K562 (cell line): ENCODE results near the gene ACTN3. TPM values are rescaled to one million over a fixed set of nuclear protein-coding genes. Genes with fewer than 3 reads are reported as not detected.
A peak's percentile ranks its signal among the peaks of the same experiment; 100 is the strongest.

ENCODE experiments used
- ATF6 ChIP-seq: sonication (generic); formaldehyde crosslinking; IDR thresholded peaks from 2 replicates; pipeline ENCODE4 v1.4.0; 2020; ENCODE audit warnings: mild to moderate bottlenecking, missing genetic modification reagents
- CCNT2 ChIP-seq: IDR thresholded peaks from 2 replicates; pipeline ENCODE4 v1.6.1; 2011; ENCODE audit warnings: borderline replicate concordance, low read depth, mild to moderate bottlenecking, moderate library complexity, mixed read lengths, low read length; ENCODE audit not compliant: insufficient read length; ENCODE audit errors: extremely low read depth
- HDAC1 ChIP-seq, 2 experiments: fragments of 450-650 bp; IDR thresholded peaks; 2 replicates each; pipeline ENCODE4 v1.6.1; 2016 to 2017; ENCODE audit warnings: inconsistent platforms in 1 of 2, mild to moderate bottlenecking in 1 of 2, moderate library complexity in 1 of 2
- KDM4B ChIP-seq, 2 experiments: fragments of 450-650 bp in 1 of 2; sonication (generic) in 1 of 2; IDR thresholded peaks; 2 replicates each; pipeline ENCODE4 v1.6.1; 2016 to 2017; ENCODE audit warnings: borderline replicate concordance in 2 of 2, antibody characterized with exemption in 1 of 2, low read depth in 1 of 2, mild to moderate bottlenecking in 1 of 2
- SAP30 ChIP-seq: fragments of 200-600 bp; sonication (generic); IDR thresholded peaks from 2 replicates; pipeline ENCODE4 v1.6.1; 2012; ENCODE audit warnings: borderline replicate concordance, low read depth, mild to moderate bottlenecking, moderate library complexity, low read length, control low read depth, inconsistent platforms; ENCODE audit not compliant: insufficient read depth, poor library complexity, severe bottlenecking
- SMAD4 ChIP-seq: fragments of 250-450 bp; sonication (Bioruptor Pico); conservative IDR thresholded peaks from 2 replicates; pipeline ENCODE4 v1.8.0; 2021; ENCODE audit warnings: inconsistent platforms, mild to moderate bottlenecking, moderate library complexity
- SMARCB1 ChIP-seq: IDR thresholded peaks from 2 replicates; pipeline ENCODE4 v1.6.1; 2011; ENCODE audit warnings: improper control_type of control experiment, low read depth; ENCODE audit not compliant: insufficient read length
- TAF7 ChIP-seq: fragments of 450-650 bp; IDR thresholded peaks from 2 replicates; pipeline ENCODE4 v1.6.1; 2016; ENCODE audit warnings: missing genetic modification characterization, missing compliant biosample characterization
- polyA plus RNA-seq, 8 experiments: library from polyadenylated mRNA; depleted of rRNA in 4 of 8; stranded (reverse) in 5 of 8; unstranded in 3 of 8; fragments of >200 nt; fragmentation: Nextera tagmentation in 2 of 8; fragmentation: Illumina TruSeq in 1 of 8; extraction: Ambion mirVana in 2 of 8; extraction: Trizol in 1 of 8; gene quantifications; 2 replicates each; pipeline versions ENCODE4 v1.2.1 to v1.2.3, GENCODE V29; 2011 to 2014; ENCODE audit warnings: inconsistent platforms in 1 of 8, missing spikeins in 1 of 8
- total RNA-seq, 7 experiments: library from RNA; depleted of rRNA in 6 of 7; stranded (reverse); fragments of >200 nt in 6 of 7; fragmentation: Illumina TruSeq in 2 of 7; extraction: Trizol in 2 of 7; gene quantifications; 2 replicates each; pipeline versions ENCODE4 v1.2.1 to v1.2.3, GENCODE V29; 2011 to 2021; ENCODE audit warnings: low replicate concordance in 1 of 7
- TF ChIP-seq, protein P1 (sequence below), 2 experiments: fragments of 450-650 bp; formaldehyde crosslinking in 1 of 2; IDR thresholded peaks; 2 replicates each; pipeline versions ENCODE4 v1.4.0 to v1.6.1; 2014 to 2020; ENCODE audit warnings: mild to moderate bottlenecking in 2 of 2, borderline replicate concordance in 1 of 2, low read depth in 1 of 2
- TF ChIP-seq, protein P2 (sequence below), 2 experiments: IDR thresholded peaks; 2 replicates each; pipeline ENCODE4 v1.6.1; 2011; ENCODE audit warnings: borderline replicate concordance in 1 of 2, control low read depth in 1 of 2, low read depth in 1 of 2, low read length in 1 of 2, mild to moderate bottlenecking in 1 of 2, mixed read lengths in 1 of 2, moderate library complexity in 1 of 2; ENCODE audit not compliant: insufficient read depth in 1 of 2, insufficient read length in 1 of 2, poor library complexity in 1 of 2, severe bottlenecking in 1 of 2; ENCODE audit errors: extremely low read depth in 1 of 2
- TF ChIP-seq, protein P3 (sequence below): sonication (generic); formaldehyde crosslinking; IDR thresholded peaks from 2 replicates; pipeline ENCODE4 v1.8.0; 2022; ENCODE audit warnings: missing genetic modification reagents, mild to moderate bottlenecking, moderate library complexity, borderline replicate concordance

Gene ACTN3
- total and polyA plus RNA-seq, 9 of the 15 experiments (the other 6 are each of a cell fraction or from before 2014, with no cell fraction given) = not detected

DNA sequence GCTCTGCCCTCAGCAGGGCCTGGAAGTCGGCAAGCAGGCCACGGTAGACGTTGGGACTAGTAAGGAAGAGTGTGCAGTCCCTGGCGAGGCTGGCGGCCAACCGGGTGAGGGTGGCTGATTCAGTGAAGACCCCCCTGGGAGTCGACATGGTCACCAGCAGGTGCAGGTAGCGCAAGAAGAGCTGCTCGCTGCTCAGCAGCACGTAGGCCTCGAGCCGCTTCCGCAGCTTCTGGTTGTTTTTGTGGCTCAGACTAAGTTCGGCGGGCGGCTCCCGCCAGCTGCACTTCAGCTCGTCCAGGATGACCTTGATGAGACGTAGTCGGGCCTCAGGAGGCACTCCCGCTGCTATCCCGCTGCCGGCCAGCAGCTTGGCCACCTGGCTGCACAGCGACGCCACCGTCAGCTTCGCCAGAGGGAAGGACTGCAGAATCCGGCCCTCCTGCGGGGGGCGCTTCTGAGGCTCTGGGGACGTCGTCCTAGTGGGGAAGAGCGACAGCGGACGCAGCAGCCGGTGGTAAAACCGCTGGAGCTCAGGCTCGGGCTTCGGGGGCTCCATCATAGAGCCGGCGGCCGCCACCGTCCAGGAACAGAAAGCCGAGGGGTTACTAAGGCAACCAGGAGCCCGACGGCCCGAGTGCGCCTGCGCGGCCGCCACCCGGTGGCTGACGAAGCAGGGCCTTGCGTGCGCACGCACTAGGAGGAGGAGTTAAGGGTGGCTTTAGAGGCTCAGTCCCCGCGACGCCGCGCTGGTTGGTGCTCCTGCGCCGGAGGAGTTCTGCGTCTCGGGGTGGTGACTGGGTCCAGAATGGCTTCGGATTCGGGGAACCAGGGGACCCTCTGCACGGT is 46.0 kb downstream of the ACTN3 start, which contains the start of the genes CCDC87 and CCS (continued):
- TF ChIP-seq, protein P1, sequence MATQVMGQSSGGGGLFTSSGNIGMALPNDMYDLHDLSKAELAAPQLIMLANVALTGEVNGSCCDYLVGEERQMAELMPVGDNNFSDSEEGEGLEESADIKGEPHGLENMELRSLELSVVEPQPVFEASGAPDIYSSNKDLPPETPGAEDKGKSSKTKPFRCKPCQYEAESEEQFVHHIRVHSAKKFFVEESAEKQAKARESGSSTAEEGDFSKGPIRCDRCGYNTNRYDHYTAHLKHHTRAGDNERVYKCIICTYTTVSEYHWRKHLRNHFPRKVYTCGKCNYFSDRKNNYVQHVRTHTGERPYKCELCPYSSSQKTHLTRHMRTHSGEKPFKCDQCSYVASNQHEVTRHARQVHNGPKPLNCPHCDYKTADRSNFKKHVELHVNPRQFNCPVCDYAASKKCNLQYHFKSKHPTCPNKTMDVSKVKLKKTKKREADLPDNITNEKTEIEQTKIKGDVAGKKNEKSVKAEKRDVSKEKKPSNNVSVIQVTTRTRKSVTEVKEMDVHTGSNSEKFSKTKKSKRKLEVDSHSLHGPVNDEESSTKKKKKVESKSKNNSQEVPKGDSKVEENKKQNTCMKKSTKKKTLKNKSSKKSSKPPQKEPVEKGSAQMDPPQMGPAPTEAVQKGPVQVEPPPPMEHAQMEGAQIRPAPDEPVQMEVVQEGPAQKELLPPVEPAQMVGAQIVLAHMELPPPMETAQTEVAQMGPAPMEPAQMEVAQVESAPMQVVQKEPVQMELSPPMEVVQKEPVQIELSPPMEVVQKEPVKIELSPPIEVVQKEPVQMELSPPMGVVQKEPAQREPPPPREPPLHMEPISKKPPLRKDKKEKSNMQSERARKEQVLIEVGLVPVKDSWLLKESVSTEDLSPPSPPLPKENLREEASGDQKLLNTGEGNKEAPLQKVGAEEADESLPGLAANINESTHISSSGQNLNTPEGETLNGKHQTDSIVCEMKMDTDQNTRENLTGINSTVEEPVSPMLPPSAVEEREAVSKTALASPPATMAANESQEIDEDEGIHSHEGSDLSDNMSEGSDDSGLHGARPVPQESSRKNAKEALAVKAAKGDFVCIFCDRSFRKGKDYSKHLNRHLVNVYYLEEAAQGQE (IDR thresholded peaks at IDR 0.05; ENCODE audit: borderline replicate concordance) = peak; percentile 48
- TF ChIP-seq, protein P1 (CRISPR knock-in tag; IDR thresholded peaks at IDR 0.05; ENCODE audit: low read depth) = no peak
- TF ChIP-seq SAP30 = peak; percentile 74
- TF ChIP-seq SMARCB1 = no peak
- TF ChIP-seq ATF6 (CRISPR knock-in tag) = 0 out of 2 replicates have a peak, but pooled peaks have one; percentile 61
- TF ChIP-seq SMAD4 (CRISPR knock-in tag) = peak; percentile 49
- peak in 1 of 2 experiments; percentile 83; a peak in 2 of 4 replicates for TF ChIP-seq HDAC1 (IDR thresholded peaks at IDR 0.05)
- TF ChIP-seq, protein P2, sequence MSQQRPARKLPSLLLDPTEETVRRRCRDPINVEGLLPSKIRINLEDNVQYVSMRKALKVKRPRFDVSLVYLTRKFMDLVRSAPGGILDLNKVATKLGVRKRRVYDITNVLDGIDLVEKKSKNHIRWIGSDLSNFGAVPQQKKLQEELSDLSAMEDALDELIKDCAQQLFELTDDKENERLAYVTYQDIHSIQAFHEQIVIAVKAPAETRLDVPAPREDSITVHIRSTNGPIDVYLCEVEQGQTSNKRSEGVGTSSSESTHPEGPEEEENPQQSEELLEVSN (IDR thresholded peaks at IDR 0.05; ENCODE audit: borderline replicate concordance in 1 of 2, extremely low read depth in 1 of 2, insufficient read depth in 1 of 2, insufficient read length in 1 of 2, low read depth in 1 of 2, low read length in 1 of 2, poor library complexity in 1 of 2, severe bottlenecking in 1 of 2) = peak; percentile 72 to 86
- TF ChIP-seq, protein P3, sequence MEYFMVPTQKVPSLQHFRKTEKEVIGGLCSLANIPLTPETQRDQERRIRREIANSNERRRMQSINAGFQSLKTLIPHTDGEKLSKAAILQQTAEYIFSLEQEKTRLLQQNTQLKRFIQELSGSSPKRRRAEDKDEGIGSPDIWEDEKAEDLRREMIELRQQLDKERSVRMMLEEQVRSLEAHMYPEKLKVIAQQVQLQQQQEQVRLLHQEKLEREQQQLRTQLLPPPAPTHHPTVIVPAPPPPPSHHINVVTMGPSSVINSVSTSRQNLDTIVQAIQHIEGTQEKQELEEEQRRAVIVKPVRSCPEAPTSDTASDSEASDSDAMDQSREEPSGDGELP = peak; percentile 96
- TF ChIP-seq TAF7 (tag) = no peak
- TF ChIP-seq CCNT2 = no peak
- TF ChIP-seq KDM4B (IDR thresholded peaks at IDR 0.05; ENCODE audit: borderline replicate concordance in 2 of 2, low read depth in 1 of 2) = no peak
